Stimulated activated CD4-positive, alpha-beta T cell treated with anti-CD3 and anti-CD28 coated beads, Interleukin-1b, Interleukin-23, amount 100 ng/mL, for 4 hours (primary cell): ENCODE measurements around the gene DBX1.
"Not testable (repeated sequence)": the region's sequence is repeated elsewhere in the genome, so short reads cannot be mapped to it uniquely, and the experiment has no call there.

ENCODE experiments used
- DNase-seq, 2 donors: peaks; one replicate each; pipeline ENCODE4 v3.0.0-alpha.2; 2020; ENCODE audit warnings: low read depth in 2 of 2

DBX1 gene

DNA sequence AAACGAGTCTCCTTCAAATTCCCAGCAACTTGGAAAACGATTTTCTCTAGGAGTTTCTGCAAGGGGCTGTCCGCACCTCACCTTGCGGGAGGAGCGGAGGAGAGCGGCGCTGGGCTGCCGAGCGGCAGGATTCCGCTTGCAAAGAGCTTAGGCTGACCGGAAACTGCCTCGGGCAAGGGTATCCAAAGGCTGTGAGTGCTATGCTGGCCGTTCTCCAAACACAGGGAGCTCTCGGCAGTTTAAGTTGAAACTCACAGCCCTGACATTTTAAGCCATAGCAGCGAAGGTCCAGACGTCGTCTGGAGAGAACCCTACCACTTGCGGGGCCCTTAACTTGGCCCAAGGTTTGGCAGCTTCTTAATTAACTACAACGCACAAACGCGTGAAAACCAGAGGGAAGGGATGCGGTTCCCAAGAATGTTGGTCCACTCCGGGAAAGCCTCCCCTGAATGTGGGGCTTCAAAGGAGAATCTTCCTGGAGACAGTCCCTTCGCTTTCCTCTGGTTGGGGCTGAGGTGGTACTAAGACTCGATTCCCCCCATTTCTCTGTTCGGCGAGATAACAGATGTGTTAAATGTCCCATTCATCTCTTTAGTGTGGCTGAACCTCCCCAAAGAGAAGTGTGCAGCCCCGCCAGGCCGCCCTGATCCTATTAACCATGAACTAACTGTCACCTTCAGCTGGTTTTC lies 1.1 kb upstream of the DBX1 start:
- no peak for DNase-seq

DNA sequence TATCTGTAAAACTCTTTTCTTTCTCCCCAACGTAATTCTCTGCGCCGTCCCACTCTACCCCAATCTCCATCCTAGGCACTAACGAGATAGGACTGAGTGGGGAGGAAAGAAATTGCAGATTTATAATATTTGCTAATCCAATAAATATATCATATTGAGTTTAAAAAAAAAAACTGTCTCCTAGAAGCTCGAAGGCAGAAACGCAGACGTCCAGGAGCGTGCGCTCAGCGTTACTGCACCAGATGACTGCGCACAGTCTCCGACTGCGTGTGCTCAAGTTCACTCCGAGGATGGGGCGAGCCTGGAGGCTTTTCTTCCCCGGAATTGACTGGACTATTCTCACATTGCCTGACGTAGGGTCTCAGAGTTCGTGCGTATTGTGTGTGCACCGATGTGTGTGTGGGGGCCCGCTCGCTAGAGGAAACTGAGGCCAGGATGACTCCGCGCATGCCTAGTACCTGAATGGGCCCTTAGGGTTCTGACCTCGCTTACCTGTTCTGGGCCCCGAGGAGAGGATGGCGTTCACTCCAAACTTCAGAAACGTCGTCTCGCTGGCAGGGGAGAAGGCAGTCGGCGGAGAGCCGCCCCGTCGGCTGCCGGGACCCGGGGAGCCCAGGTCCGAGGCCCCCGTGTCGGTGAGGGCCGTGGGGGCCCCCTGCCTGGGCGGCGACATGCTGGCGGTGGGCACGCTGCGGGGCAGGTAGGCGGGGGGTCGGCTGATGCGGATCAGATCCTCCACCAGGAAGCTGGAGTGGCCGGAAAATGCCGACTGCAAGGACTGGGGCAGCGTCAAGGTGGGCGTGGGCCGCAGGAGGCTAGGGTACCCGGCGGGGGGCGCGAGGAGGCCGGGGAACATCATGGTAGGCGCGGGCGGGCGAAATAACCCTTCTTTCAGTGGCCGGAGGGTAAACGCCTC lies 551 bp downstream of the DBX1 start:
- DNase-seq = no peak

DNA sequence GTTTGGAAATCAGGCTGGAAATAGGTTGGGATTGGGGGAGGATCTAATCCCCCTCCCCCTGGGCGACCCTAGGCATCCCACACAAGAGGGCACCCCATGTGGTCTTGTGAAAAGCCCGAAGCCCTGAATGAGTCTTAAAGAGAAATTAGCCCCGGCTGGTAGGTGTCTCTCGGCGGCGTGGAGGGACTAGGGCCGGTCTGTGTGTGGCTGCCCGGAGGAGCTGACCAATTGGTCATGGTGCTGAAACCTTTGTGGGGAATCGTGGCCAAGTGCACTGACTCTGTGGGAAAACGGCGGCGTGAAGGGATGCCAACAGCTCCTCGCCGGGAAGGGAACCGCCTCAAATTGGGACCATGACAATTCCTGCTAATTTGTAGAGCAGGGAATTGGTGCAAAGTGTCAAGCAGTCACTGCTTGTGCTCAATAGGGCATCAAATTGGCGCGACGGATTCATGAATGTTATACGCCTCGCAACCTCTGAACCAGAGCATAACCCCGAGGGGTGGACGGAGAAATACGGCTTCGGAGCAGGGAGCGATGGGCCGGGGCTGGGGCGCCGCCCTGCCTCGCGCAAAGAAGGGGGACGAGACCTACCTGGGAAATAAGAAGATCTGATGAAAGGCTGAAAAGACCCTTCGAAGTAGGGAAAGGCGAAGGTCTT lies 1.5 kb downstream of the DBX1 start:
- no peak for DNase-seq

DNA sequence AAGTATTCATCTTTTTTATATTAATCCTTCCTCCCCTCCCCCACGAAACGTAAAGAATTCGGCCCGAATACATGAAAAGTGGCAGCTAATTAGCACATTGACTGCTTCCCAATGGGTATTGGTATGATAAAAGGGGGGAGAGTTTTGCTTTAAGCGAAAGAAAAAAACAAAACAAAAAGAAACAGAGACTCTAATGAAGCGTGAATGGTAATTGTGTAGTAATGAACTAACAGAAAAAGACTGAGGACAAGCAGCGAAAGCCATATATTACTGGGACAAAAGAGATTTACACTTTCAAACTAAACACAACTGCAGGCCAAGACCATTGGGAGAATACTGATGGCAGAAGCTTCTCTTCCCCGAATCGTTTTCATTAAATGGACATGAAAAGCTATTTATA lies 2.5 kb downstream of the DBX1 start:
- DNase-seq = no peak

DNA sequence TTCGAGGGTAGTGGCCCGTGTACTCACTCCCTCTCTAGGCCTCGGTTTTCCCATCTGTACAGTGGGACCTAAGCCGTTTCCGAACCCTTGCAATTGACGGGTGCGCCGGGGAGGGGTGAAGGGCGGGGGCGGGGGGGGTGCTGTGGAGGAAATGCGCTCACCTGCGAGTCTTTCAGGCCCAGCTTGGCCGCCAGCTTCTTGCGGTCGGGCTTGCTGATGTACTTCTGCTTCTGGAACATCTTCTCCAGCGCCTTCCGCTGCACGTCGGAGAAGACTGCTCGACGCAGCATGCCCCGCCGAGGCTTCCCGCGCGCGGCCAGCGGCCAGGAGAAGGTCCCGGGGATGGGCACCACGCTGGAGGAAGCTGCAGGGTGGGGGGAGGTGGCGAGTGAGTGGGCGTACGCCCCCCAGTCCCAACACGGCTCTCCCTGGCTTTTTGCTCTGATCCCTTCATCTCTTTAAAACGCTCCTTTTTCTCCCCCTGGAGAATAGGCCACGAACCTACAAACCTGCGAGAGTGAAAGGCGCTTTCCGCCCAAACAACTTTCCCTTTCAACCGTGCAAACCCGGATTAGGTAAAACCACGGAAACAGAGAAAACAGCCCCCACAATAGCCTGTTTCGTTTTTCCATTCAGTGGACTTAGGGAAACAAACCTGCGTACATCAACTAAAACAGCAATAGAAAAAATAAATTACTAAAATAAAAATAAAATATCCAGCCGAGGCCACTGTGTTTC lies 3.2 kb downstream of the DBX1 start:
- no peak for DNase-seq

DNA sequence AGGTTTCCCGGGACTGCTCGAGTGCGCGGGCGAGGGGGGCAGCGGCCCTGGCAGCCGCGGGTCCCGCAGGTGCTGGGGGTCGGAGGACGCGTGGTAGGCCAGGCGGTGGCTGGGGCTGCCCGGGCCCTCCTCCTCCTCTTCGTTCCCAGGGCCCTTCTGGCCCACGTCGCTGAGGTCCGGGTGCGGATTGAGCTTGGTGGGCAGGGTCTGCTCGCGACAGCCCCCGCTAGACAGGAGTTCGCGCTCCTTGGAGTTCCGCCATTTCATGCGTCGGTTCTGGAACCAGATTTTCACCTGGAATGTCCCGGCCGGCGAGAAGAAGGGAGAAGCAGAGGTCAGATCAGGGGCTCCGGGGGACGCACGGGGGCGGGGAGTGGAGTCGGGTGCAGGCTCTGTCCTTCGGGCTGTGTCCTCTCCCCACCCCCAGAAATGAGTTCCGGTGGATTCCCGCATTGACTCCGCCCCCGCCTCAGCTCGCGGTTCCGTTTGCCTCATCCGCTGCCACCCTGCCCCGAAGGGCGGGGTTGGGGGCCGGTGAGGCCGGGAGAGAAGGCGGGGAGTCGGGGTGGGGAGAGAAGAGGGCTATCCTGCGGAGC lies 3.9 kb downstream of the DBX1 start:
- peak; percentile 43 to 47 for DNase-seq

DNA sequence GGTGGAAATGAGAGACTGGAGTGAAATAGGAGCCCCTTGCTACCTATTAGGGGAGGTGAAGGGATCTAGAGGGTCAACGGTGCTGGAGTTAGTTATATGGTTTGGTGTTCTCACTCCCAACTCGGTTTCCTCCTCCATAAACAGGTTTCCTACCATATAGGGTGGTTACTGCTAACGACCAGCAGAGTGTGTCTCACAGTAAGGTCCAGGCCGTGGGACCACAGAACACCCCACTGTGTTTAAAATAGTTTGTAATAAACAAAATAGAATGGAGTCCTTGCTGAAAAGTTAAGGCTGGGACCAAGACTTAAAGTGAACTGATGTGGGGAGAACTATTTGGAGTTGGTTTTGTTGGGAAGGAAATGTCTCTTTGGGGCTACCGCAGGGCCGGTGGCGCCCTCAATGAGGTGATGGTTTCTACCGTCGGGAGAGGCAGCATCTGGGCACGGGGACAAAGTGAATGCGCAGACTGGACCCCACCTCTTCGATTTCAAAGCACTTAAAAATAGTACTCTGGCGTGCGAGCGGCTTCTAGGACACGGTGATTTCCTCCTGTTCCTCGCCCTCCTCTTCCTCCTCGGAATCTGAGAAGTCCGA lies 4.5 kb downstream of the DBX1 start:
- DNase-seq = no peak

DNA sequence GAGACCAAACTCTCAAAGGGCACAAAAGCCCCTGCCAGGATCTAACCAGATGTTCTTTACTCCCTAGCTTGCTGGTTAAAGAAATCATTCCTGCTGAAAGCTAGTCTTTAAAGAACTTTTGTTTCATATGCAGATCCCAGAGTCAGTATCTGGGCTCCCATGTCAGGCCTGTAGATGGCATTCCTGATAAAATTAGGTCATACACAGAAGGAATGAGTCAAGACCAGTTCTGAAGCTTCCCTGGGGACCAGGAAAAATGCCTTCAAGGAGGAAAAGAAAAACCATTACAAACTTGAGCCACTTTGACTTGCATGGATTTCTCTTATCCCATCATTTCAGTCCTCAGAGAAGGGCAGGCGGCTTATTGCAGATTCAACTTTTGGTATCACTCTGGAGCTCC lies 5.9 kb downstream of the DBX1 start:
- DNase-seq = no peak

DNA sequence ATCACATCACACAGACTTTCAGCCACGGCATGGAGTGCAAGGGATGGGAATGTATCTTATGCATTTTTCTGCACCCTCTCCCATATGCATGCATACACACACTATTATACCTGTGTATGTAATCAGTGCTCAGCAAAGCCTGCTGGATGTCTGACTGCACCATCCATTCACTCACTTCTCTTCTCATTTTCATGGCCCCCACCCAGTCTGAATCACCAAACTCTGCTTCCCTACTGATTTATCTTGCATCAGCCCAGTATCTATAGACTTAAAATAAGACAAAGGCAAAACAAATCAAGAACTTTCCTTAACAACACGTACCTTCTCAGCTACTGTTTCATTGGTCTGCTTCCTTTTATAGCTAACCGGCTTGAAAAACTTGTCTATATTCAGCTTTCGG lies 21.6 kb downstream of the DBX1 start:
- DNase-seq = no peak

DNA sequence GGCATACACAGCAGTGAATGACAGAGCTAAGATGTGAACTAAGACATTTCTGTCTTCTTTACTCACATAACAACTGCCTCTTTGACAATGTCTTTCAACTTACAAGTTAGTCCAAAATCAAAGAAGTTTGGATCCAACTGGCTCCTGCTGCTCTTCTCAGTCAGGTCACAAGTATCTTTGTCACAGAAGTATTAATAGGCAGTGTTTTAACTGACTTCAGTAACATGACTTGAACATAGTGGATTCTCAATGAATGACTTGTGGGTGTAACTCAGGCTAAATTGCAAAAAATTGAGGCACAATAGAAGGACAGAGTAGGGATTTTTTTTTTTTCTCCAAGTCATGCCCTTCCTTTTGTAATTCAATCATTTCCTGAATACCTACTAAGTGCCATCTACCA lies 22.6 kb downstream of the DBX1 start:
- DNase-seq = no peak

DNA sequence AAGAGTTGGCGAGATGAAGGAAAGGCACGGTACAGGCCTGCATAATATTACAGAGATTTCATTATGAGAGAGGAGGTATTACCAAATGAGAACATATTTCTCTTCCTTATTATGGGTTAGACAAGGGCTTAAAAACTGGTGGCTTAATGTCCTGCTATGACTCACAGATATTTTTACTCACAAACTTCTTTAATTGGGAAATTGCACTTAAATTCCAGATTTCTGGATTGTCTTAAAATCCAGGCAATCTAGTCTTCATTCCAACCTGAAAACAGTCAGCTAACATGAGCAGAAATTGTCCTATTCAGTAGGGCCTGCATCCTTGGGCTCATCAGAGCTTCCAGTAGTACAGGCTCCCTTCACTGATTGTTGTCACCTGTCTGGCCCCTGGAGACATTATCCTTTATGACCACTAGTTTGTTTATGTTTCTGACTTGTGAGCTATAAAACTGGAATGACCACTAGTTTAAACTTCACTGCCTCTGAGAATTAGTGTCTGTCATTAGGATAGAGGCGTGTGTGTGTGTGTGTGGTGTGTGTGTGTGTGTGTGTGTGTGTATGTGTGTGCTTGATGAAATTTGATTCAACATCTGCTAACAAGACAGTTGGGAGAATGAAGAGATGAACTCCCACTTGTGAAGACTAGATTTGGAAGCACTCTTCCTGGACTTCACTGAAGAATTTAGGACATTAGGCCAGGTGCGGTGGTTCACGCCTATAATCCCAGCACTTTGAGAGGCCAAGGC lies 25.1 kb downstream of the DBX1 start:
- DNase-seq = no peak

DNA sequence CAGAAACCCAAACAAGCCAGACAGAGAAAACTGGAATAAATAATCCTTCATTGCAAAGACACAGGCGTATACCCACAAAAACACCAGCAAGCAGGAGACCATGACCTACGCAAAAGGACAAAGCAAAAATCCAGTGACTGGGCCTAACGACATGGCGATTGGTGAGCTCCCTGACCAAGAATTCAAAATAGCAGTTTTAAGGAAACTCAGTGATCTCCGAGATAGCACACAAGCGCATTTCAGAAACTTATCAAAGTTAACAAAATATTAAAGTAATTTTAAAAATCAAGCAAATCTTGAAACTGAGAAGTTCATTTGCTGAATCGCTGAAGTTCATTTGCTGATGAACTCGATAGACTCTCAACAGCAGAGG lies 27.6 kb downstream of the DBX1 start:
- DNase-seq = no peak

DNA sequence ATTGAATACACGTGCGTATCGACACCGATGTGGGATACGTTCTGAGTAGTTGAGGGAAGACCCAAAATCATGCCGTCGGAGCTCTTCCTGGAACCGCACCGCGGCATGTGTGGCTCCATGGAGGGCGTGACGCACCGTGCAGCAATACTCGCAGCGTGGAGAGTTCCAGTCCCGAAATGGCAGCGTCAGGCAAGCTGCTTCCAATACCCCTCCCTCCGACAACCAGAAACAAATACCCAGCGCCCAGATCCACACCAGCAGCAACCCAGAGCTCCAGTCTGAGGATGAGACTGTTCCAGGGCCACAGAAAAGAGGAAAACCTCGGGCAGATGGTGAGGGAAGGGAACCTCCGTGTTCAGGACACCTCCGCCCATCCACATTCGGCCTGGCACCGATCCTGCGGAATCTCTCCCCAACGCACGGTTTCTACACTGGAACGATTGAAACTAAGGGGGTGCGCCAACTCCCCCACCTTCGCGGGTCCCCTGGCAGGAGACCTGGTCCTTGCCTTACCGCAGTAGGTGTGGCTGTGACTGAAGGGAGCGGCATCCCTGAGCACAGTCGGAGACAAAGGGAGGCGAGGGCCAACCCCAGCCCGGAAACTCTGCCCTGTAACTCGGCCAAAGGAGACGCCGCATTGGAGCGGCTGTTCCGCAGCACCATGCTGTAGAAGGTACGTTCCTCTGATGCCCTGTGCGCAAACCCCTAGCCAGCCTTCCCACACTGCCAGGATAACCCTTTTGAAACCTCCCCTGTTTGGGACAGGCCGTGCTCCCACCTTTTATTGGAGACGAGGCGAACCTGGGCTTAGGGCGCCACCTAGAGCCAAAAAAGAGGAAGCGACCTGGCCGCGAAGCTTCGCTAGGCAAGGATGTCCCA lies 28.2 kb downstream of the DBX1 start:
- peak; percentile 25 to 33 for DNase-seq

DNA sequence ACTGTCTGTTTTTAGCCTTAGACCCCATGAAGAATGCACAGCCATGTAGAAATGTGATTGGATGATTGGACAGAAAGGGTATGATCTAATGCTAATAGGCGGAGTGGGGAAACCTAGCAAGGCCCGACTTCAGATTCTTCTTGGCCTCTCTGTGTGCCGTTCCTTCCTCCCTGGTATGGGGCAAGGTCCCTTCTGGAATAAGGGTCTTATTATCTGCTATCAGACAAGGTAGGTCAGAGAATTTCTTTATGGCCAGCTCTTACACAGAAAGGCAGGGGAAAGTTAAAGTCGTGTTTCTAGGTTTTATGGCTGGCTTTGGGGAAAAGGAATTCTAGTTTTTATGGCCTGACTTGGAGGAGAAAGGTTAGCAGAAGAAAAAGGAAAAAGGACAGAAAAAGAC lies 30.6 kb downstream of the DBX1 start:
- no peak for DNase-seq

DNA sequence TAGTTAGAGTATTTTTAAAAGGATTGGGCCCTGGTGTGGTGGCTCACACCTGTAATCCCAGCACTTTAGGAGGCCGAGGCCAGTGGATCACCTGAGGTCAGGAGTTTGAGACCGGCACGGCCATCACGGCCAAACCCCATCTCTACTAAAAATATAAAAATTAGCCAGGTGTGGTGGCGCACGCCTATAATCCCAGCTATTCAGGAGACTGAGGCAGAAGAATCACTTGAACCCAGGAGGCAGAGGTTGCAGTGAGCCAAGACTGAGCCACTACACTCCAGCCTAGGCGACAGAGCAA lies 31.8 kb downstream of the DBX1 start:
- DNase-seq = not testable (repeated sequence)

DNA sequence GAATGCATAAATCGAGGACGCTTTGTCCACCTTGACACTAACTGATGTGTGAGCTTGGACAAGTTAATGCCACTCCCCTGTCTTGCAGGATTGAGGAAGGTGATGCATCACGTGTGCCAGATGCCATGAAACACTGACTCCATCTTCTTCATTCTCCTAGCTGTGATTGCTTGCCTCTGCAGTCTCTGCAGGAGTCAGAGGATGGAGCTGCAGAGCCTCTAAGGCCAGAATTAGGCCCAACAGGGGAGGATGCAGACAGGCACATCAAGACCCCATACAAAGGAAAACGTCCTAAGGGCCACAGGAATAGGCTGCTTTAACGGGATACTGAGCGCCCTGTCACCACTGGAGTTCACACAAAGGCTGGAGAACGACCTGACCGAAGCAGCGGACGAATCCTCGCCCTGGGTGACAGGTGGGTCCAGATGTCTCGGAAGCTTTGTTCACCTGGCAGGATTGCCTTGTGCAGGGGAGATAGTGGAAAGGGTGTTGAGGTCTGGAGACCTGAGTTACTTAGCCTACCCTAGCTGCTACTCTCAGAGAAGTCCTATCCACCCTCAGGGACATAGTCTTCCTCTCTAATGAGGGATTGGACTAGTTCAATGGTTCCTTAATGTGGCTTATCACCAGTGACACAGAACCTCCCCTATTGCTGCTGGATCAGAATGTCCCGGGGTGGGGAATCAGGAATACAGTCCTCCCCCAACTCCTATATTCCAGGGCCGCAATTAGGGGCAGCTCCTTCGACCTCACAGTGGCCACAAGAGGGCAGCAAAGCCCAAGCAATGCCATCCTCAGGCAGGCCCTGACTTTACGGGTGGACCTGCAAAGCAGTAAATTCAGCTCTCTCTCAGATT lies 32.4 kb downstream of the DBX1 start:
- DNase-seq = peak; percentile 68 to 76

DNA sequence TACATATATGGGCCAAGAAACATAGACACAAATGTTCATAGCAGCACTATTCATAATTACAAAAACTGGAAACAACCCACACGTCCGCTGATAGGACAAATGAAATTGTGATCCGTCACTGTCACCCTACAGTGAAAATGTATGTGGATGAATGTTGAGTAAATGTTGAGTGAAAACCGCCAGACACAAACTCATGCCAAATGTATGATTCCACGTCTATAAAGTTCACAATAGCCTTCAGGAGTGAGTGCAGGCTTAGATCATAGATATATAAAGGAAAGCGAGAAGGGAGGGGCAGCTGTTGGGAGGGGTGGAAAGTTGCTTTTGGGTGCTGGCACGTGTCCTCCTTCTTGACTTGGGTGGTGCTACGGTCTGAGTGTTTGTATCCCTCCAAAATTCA lies 33.6 kb downstream of the DBX1 start:
- DNase-seq = no peak

DNA sequence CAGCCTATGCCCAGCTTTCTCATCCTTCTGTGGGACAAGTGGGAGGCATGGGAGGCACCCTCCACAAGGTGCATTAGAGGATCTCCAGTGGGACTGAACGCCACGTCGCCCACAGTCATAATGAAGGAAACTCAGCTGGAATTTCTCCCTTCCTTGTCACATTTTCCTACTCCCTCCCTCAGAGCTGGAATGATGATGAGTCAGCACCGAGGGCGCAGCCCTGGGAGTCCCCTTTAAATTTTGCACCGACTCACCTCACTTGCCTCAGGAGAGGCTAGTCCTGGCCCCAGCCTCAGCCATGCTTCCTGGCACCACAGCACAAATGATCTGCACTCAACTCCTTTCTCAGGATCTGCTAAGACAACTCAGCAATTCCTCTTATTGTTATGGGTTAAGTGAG lies 34.3 kb downstream of the DBX1 start:
- DNase-seq = no peak

DNA sequence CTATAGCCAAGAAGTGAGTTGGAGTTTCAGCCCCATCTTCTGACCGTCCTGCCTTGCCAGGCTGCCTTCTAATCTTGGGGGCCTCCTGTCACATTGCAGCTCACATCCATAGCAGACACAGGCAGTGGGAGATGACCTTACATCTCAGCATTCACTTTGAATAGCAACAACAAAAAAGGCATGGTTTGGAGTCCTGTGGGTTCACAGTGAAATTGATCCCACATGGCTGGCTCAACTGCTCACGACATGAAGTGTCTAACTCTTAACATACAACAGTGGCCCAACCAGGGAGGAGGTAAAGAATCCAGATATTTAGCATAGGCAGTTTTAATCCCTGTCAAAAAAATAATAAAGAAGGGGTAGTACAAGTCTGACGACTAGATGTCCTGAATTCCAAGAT lies 38.1 kb downstream of the DBX1 start:
- DNase-seq = no peak
